Measurements from ENCODE around the gene SPART.
"Not testable (repeated sequence)": the region's sequence is repeated elsewhere in the genome, so short reads cannot be mapped to it uniquely, and the experiment has no call there.

SPART gene

GRCh38 chr13:36353001-36353400 is 6.8 kb upstream of the SPART start:
- no peak for DNase-seq (ENCODE audit: low read depth)

DNA sequence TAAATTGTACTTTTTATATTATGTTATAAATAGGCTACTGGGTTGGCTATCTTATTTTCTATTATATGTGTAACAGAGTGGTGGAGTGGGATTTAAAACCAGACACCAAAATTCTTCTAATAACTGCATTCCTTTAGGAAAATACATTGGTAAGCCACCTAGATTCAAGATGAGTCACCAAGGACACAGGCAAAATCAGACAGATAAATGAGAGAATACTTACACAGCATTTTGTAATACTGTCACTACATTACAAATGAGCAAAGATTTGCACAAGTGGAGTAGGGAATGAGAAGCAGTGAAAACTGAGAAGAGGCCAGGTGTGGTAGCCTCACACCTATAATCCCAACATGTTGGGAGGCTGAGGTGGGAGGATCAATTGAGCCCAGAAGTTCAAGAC is 6.2 kb upstream of the SPART start:
- DNase-seq (ENCODE audit: low read depth), result no peak

DNA sequence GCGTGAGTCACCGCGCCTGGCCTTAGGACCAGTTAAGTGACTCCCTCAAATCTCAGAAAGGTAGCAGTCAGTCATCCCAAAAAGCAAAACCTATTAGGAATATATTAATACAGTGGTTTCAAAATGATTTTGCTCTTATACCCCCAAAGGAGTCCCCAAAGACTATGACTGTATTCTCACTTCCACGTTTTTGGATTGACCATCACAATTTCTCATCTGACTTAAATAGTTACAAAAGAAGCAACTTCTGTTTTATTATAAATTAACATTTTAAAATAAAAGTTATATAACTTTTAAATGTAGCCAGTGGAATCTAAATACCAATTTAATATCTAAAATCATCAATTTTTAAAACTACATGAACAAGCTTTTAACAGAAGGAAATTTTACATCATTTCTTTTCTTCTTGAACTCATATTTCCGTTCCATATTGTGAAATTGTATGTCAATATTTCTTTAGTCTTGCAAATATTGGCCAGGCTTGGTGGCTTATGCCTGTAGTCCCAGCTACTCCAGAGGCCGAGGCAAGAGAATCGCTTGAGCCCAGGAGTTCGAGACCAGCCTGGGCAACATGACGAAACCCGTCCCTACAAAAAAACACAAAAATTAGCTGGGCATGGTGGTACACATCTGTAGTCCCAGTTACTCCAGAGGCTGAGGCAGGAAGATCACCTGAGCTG is 1.5 kb upstream of the SPART start:
- DNase-seq (ENCODE audit: low read depth), result no peak

GRCh38 chr13:36345438-36346221 is 564 bp downstream of the SPART start:
- DNase-seq (ENCODE audit: low read depth), result peak; percentile 35

DNA sequence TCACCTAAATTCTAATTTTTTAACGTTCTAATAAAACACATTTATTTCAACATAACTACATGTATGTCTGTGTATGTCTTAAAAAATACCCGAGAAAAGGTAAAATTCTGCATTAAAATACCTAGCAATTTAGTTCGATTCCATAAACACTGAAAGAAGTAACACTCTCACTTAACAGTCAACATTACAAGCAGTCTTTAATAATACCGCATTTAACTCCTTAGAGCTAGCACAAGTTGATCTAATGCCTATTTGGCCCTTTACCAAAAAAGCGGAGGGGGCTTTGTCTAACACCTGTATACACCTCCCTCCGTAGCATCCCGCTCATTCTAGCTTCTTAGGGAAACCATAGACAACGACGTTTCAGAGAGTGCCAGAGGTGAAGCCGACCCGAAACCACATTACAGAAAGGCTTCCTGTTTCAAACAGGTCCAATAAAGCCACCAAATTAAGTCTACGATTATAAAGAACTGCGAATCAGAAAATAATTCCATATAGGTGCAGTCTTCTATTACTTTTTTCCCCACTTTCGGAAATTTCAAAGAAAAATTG is 1.2 kb downstream of the SPART start:
- no peak for DNase-seq (ENCODE audit: low read depth)

GRCh38 chr13:36344173-36344572 is 2.0 kb downstream of the SPART start:
- no peak for DNase-seq (ENCODE audit: low read depth)

DNA sequence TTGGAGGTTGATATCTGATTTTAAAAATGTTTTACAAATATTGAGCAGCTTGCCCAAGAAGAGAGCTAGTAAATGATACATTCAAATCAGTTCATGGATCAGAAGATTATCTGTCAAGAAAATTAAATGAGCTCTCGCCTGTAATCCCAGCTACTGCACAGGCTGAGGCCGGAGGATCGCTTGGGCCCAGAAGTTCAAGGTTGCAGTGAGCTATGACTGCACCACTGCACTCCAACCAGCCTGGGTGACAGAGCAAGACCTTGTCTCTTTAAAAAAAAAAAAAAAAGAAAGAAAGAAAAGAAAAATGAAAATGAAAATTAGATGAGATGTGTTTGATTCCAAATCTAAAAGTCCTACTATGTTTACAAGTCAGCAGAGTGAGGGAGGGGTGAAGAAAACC is 2.4 kb downstream of the SPART start:
- no peak for DNase-seq (ENCODE audit: low read depth)

GRCh38 chr13:36342715-36343114 is 3.5 kb downstream of the SPART start:
- DNase-seq (ENCODE audit: low read depth), result no peak

GRCh38 chr13:36341718-36342117 is 4.5 kb downstream of the SPART start:
- DNase-seq (ENCODE audit: low read depth), result no peak

- no peak for DNase-seq (ENCODE audit: low read depth)
These were observed 6.5 kb downstream of the SPART start for GRCh38 chr13:36339600-36340155.

DNA sequence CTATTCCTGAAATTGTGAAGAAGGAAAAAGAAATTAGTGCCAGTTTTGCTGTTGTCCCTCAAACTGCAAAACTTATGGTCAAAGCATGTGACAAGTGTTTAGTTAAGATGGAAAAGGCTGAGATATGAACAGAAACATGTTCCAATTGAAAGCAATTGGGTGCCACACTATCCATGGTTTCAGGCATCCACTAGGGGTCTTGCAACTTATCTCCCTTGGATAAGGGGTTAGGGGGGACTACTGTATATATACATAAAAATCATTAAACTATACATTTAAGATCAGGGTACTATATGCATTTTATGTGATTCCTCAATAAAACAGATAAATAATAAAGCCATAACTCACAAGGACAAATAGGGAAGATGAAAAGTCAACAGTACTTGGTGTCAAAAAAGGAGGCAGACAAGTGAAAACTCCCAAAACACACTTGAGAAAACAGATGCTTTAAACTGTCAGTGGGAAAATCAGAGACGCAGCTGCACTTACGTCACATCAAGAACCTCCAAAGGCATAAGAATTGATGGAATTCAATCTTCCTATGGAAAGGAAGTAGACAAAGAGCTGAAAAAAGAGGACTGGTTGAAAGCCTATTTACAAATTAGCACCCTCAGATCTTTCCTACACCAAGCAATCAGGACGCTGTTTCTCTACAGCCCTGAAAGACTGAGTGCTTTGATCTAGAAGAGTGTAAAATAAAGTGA is 8.1 kb downstream of the SPART start:
- no peak for DNase-seq (ENCODE audit: low read depth)

DNA sequence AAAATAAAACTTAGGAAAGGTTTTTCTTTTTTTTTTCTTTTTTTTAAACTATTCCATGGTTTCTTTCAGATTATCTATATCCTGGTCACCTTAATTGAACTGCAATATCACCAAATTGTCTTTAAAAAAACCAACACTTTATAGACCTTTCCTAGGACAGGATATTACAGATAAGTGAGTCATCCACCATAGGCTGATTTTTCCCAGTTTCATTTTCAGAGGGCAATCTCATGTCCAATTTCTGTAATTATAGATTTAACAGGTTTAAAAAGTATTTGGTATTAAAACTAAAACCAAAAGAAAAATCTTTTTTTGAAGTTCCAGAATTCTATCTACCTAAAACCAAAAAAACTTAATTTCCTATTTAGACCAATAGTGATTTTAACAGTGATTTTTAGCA is 13.2 kb downstream of the SPART start:
- DNase-seq (ENCODE audit: low read depth), result no peak

GRCh38 chr13:36332255-36332654 is 13.9 kb downstream of the SPART start:
- DNase-seq (ENCODE audit: low read depth), result not testable (repeated sequence)

DNA sequence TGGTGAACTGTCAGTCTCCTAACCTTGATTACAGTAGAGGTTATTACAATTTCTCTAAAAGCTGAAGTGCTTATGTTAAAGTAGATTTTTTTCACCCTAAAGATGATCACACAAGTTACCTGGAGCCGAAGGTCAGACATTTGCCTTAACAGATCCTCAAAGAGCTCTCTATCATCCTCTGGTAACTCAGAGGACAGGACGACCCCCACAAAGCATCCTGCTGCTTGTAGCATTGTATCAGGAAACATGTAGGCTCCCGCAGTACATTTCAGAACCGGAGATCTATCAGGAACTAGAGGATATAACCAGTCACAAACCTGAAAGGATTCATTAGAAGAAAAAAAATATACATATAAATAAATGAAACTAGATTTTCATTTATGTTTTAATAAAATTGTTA is 14.9 kb downstream of the SPART start:
- no peak for DNase-seq (ENCODE audit: low read depth)

DNA sequence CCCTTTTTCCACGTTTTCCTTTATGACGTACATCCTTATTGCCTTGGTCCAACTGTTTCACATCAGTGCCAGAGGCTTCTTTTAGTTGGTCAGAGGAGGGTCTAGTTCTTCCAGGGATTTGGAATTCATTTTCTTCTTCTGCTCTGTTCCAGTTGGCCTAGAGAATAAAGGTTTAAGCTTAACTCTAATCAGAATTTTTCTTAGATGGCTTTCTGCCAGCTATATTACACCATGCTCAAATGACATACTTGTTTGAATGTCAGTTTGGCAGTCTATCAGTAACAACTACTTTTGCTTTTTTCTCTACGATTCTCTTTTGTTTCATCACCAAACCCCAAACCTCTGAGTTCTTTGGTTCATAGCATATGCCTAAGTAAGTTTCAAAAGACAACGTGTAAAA is 16.8 kb downstream of the SPART start:
- no peak for DNase-seq (ENCODE audit: low read depth)

- DNase-seq (ENCODE audit: low read depth), result no peak
These were observed 17.4 kb downstream of the SPART start for GRCh38 chr13:36328821-36329220.

- no peak for DNase-seq (ENCODE audit: low read depth)
These were observed 20.3 kb downstream of the SPART start for GRCh38 chr13:36325912-36326311.

DNA sequence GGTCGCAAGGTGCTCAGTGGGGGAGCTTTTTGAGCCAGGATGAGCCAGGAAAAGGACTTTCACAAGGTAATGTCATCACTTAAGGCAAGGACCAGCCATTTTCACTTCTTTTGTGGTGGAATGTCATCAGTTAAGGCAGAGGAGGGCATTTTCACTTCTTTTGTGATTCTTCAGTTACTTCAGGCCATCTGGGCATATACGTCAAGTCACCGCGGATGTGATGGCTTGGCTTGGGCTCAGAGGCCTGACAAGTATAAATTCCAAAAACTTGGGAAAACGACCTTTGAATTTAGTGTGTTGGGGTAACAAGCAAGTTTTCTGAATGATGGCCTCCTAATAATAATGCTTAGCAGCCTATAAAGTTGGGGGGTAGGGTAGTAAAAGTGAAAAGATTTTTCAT is 21.3 kb downstream of the SPART start:
- not testable (repeated sequence) for DNase-seq (ENCODE audit: low read depth)

DNA sequence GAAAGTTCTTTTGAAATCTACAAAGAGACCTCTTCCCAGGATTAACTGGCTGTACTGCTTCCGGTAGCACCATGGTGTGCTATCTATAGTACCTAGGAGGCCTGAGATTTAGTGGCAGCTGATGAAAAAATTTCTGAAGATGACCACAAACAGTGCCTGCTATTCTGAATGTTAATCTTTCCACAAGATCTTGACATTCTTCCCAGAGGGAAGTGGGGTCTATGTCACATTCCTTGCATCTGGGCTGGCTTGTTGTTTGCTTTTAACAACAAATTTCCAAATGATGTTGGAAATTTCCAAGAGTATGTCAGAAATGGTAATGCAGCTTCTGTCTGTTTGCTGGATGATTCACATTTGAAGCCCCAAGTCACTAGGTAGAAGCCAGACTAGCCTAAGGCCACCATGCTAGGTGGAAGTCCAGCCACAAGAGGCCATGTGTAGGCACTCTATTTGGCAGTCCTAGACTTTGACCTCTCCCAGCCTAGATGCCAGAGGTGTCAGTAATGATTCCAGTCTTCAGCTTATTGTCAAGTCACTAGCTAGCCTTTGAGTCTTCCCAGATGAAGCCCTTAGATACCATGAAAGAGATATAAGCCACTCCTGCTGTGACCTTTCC is 22.1 kb downstream of the SPART start:
- DNase-seq (ENCODE audit: low read depth), result no peak

- no peak for DNase-seq (ENCODE audit: low read depth)
These were observed 22.8 kb downstream of the SPART start for GRCh38 chr13:36323408-36323807.

DNA sequence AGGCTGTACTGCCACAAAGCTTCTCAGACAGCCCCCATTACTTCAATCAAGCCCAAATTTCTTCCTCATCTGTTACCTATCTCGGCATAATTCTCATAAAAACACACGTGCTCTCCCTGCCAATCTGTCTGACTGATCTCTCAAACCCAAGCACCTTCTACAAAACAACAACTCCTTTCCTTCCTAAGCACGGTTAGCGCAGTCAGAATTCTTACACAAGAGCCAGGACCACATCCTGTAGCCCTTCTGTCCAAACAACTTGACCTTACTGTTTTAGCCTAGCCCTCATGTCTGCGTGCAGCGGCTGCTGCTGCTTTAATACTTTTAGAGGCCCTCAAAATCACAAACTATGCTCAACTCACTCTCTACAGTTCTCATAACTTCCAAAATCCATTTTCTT is 26.4 kb downstream of the SPART start:
- DNase-seq (ENCODE audit: low read depth), result not testable (repeated sequence)
